Measurements from ENCODE around the gene FYN.
A peak's percentile ranks its signal among the peaks of the same experiment; 100 is the strongest.

Gene FYN

GRCh38 chr6:111736005-111736608, 137.1 kb downstream of the FYN start:
- TF ChIP-seq CTCF (IDR thresholded peaks at IDR 0.05; ENCODE audit: insufficient read depth, low read depth, low read length, missing control alignments): no peak
- no peak for DNase-seq (ENCODE audit: low read depth)
- H3K4me3 ChIP-seq (ENCODE audit: low read depth, low read length): no peak overlapping the region

- DNase-seq (ENCODE audit: low read depth): no peak
- no peak for TF ChIP-seq CTCF (IDR thresholded peaks at IDR 0.05; ENCODE audit: insufficient read depth, low read depth, low read length, missing control alignments)
- no peak overlapping the region for H3K4me3 ChIP-seq (ENCODE audit: low read depth, low read length)
Measured at GRCh38 chr6:111734068-111735061, 138.9 kb downstream of the FYN start.

GRCh38 chr6:111732390-111732789, 140.9 kb downstream of the FYN start:
- H3K4me3 ChIP-seq (ENCODE audit: low read depth, low read length): no peak overlapping the region
- DNase-seq (ENCODE audit: low read depth): no peak
- TF ChIP-seq CTCF (IDR thresholded peaks at IDR 0.05; ENCODE audit: insufficient read depth, low read depth, low read length, missing control alignments): no peak

- H3K4me3 ChIP-seq (ENCODE audit: low read depth, low read length): no peak overlapping the region
- DNase-seq (ENCODE audit: low read depth): peak; percentile 38
- TF ChIP-seq CTCF (IDR thresholded peaks at IDR 0.05; ENCODE audit: insufficient read depth, low read depth, low read length, missing control alignments): no peak
Measured at GRCh38 chr6:111731456-111732195, 141.6 kb downstream of the FYN start.

GRCh38 chr6:111730864-111731263, 142.4 kb downstream of the FYN start:
- DNase-seq (ENCODE audit: low read depth): no peak
- no peak overlapping the region for H3K4me3 ChIP-seq (ENCODE audit: low read depth, low read length)
- no peak for TF ChIP-seq CTCF (IDR thresholded peaks at IDR 0.05; ENCODE audit: insufficient read depth, low read depth, low read length, missing control alignments)

GRCh38 chr6:111727802-111728201, 145.4 kb downstream of the FYN start:
- no peak for DNase-seq (ENCODE audit: low read depth)
- H3K4me3 ChIP-seq (ENCODE audit: low read depth, low read length): no peak overlapping the region
- TF ChIP-seq CTCF (IDR thresholded peaks at IDR 0.05; ENCODE audit: insufficient read depth, low read depth, low read length, missing control alignments): peak; percentile 13
